GM18907 (cell line): ENCODE data around the gene PHYKPL.

Source experiments
- ATAC-seq: cut with Tn5 transposase; IDR thresholded peaks from one replicate; pipeline ENCODE4 v1.9.1; 2021; ENCODE audit warnings: mild to moderate bottlenecking, moderate library complexity; ENCODE audit not compliant: unreplicated experiment

Gene PHYKPL

DNA sequence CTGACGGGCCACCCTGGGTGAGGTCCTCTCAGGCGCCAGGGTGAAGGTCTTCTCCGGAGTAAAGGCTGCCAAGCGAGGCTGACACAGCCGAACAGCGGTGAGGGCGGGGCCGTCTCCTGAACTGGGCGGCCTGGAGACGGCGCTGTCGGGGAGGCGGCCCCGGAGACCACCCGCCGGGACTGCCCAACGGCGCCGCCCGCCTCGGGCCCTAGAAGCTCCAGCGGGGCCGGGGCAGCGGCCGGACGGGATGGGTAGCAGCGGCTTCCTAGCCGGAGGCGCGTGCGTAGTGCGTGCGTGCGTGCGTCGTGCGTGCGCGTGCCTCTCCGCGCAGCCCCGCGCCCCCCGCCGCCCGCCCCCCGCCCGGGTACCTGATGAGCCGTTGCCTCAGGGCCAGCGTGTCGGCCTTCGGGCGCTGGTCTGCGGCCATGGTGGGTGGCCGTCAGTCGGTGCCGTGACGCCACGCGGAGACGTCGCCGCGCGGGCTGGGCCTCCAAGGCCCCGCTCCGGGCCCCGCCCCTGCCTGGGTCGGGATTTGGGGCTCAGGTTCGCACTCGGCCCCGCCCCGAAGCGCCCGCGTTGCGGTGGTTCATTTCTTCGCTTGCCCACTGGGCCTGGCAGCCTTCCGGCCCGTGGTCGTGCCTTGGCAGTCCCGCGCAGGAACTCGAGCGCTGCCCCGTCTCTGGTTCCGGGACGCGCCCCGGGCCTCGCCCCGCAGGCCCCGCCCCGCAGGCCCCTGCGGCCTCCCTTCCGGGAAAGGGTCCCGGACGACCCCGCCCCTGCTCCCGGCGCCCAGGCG lies at the start of gene PHYKPL:
TSS of gene PHYKPL (minus strand) at position 679 of the 796 bp plus-strand sequence. CDS start at position 427, 252 bp downstream.
- peak; percentile 64 for ATAC-seq

DNA sequence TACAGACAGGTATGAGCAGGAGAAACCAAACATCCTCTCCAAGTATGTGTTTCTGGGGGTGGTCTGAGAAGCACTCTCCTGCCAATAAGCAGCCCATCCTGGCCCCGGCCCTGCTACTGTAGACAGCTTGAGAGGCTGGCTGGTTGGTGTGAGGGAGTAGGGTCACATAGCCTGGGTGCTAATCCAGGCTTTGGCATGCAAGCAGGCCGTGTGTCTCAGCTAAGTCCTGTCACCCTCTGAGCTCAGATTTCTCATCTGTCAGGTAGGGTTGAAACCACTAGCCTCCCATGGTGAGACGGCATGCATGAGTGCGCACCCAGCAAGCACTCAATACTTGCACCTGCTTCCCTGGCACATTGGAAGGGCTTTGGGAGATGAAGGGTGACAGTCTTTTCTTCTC lies 49.8 kb upstream of the PHYKPL start:
- ATAC-seq = no peak

DNA sequence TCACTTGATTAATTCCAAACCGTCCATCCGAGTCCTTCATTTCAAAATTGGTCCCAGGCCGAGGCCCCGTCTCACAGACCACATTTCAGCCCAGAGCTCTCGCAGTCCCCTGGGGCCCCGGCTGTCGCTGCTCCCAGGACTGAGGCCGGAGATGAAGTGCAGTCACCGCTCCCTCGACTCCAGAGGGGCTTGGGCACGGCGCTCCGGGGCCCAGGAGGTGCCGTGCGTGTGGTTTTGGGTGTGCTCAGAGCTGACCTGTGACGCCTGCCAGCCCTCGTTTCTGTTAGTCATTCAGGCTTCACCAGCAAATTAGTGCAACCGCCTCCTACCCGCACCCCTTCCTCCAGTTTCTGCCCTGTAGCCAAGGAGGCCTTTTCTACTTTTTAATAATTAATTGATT lies 48.7 kb upstream of the PHYKPL start:
- ATAC-seq = no peak

DNA sequence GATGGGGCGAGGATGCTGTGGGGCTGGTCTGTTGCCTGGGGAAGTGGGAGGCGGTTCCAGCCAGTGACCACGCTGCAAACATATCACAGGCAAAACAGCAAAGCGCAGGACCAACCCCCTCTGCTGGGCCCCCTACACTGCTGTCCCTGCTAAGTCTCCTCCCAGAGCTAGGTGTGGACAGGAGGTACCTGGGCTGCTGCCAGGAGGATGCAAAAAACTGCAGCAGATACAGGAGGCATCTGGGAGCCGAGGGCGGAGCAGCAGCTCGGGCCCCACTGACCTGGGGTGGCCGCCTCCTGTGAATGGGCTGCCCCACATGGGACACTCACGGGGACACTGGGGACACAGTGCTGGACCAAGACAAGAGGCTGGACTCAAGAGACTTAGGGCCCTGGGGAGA lies 48.0 kb upstream of the PHYKPL start:
- ATAC-seq = no peak

DNA sequence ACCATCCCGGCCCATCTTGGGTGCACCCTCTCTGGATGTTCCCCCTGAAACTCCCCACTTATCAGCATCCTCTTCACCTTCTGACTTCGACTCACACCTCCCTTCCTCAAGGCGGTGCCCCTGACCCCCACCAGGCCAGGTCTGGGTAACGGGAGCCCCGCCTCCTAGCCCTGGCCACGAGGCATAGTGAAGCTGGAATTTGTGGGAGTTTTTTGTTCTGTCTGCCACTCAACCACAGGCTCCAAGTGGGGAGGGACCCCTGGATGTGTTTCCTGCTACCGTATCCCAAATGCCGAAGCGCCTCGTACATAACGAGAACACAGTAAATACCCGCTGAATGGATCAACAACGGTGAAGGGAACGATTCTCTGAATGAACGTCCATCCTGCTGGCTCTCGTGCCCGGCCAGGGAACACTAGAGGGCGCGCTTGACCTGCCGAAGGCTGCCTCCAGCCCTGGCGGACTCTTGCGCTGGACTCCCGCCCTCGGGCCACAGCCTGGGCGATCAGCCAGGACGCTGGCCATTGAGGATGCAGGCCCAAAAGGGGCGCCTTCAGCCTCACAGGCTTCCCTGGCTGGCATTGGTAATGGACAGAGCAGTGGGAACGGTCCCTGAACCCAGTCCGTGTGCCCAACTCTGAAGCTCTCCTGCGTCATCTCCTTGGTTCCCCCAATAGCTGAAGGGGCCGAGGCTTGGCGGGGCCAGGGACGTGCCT lies 47.3 kb upstream of the PHYKPL start:
- ATAC-seq = peak; percentile 63

DNA sequence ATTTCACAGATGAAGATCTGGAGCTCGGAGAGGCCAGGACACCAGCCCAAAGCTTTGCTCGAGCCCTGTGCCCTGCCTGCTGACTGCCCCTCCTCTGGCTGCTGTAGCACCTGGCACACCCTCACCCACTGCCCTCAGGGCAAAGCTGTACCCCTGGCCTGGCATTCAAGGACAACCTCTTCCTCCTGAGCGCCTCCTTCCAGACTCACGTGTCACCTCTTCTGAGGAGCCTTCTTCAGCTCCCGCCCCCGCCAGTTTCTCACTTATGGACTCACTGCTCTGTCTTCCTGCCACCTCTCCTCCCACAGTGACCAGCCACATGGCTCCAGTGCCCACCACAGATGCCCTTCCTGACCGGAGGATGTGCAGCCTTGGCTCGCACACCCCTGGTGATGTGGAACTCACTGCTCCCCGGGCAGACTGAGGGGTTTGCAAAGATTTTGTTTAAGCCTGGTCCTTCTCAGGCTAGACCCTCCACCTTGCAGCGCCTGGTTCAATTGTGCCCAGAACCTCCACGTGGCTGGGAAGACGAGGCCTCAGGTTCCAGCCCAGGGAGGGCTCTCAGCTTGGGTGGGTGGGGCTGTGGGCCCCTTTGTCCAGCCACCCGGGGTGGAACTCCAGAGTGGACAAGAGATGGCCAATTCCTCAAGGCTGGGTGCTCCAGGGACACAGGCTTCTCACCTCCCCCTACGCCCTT lies 46.6 kb upstream of the PHYKPL start:
- no peak for ATAC-seq

DNA sequence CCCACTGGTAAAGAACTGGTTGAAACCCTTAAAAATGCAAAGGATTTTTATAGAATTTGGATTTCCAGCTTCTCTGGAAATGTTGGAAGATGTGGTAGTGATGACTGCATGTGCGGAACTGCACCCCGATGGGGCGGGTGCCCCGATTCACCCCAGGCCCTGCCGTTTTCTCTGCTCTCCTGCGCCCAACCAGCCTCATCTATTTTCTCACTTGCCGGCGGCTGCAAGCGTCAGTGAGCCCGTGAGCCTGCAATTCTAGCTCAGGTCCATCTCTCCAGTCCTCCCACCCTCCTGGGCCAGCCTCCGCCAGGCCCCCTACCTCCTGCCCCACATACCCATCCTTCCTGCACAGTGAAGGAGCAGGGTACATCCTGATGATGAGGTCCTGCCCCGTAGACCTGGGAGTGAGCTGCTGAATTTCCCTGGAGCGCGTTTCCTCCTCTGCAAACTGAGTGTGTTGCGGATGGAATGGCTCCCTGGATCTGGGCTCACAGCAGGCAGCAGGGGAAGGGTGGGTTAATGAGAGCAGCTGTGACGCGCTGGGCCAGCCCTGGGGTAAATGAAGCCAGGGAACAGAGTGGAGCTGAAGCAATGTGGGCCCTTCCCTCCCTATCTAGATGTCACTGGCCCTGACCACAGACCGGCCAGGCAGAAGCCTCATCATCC lies 45.9 kb upstream of the PHYKPL start:
- no peak for ATAC-seq

DNA sequence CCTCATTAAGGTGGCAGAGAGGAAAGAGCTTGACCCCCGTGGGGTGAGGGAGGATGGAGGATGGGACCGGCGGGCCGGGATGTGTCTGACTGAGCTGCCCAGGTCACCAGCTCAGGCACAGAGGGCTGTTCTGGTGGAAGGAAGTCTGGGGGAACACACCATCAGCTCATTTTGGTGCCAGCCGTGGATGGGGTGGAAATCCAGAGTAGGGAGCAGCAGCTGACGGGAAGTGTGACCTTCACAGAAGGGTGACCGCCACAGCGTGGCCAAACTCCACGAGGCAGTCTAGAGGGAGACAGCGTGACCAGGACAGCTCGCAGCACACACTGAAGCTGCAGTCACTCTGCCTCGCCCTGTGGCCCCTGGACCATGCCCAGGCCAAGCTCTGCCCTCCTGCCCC lies 45.3 kb upstream of the PHYKPL start:
- no peak for ATAC-seq

DNA sequence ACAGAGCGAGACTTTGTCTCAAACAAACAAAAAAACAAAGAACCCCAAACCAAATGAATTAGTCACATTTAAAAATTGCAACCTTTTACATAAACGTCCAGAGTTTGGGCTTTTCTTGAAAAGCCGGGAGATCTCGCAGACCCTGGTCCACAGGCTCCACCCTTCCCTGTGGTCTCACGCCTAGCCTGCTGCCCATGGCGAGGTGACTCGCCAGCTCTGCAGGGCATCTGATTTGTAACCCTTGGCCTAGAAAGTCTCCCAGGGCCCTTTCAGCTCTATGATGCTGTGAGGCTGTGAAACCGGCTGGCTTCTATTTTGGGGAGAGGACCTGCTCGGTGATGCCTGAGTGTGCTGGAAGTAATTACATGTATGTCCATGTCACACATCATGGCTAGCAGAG lies 44.7 kb upstream of the PHYKPL start:
- no peak for ATAC-seq

DNA sequence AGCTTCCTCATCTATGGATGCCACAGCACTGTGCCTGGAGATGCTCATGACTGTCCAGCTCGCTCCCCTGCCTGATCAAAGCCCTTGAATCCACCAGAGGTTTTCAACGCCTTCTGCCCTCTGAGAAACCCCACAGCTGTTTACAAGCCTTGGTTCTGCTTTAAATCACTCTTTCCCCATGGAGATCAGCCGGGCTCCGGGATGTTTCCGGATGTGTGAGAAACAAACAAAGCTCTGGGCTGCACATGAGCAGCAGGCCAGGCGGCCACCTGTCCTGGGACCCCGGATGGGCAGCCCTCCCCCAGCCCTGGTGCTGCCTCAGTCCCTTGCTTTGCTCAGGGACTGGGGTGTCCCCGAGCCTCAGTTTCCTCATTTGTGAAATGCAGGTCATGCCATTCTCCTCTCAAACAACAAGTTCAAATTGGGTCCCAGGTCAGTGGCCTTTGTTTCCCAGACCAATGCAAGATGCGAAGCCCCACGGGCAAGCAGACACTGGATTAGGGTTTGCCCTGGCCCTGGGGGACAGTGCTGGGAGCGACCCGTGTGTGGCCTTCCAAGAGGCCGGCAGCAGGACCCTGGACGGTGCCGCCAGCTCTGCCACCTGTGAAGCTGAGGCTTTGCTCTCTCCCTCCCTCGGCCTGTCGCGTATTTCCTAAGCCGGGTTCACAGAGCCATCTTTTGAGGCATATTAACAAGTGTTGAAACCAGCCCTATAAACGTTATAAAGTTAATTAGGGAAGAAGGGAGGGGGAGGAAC lies 42.4 kb upstream of the PHYKPL start:
- ATAC-seq = no peak

DNA sequence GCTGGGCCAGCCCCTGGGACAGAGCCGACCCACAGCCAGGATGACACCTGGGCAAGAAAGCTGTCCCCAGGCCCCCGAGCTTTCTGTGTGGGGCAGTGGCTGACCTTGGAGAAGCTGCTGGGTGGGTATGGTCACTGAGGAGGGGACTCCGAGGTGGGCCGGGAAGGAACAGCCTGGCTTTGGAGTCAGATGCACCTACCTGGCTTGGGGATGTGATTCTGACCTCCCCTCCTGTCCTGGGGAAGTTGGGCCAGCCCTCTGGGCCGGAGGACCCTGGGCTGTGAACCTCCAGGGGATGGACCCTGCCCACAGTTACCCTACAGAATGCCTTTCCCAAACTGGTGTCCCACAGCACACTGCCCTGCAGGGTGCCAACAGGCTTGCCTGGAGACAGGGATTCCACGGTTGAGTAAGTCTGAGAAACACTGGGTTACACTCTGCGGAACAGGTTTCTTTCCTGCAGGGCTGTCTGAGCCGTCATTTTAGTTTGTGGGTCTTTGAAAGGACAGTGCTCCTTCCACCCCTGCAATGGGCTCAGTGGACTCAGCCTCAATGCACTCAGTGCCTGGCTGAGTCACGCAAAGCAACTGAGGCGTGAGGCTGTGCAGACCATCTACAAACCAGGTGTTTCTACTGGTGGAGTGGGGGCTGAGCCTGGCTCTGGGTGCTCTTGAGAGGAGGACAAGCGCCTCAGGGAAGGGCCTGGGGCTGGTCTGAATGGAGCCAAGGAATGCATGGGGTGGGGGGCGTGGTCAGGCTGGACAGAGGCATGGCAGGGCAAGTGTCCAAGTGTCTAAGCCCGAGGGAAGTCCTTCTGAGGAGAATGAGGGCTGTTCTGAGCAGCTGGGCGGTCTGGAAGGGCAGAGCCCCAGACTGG lies 41.3 kb upstream of the PHYKPL start:
- no peak for ATAC-seq

DNA sequence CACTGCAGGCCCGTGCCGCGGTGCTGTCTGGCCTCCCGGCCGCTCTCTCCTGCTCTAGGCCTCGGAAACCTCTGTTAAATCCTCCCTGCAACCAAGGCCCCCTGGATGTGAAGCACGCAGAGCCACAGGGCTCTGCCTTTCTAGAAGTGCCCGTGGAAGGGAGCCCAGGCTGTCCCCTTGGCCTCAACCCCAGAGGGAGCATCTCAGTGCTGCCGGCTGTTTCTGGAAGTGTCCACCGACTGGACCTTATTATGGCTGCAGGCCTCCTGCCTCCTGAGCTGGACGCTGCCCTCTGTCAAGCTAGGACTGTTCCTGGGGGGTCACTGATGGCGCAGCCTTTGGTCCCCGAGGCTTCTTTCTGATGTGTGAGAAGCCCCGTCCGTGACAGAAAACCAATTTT lies 40.4 kb upstream of the PHYKPL start:
- ATAC-seq = no peak

DNA sequence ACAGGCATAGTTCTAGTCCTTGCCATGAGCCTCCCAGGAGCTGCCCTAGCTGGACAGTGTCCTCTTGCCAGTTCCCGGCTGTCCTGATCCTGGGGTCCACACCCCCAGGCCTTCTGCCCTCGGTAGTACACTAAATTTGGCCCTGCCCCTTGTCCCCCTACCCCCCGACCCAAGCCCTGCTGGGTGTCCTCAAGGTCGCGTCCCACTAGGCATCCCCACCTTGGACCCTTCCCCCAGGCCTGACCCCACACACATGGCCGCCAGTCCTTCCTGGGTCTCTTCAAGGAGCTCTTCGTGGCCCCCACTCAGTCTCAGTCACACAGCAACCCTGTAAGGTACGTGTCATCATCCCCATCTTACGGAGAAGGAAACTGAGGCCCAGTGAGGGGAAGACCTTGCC lies 40.0 kb upstream of the PHYKPL start:
- no peak for ATAC-seq

DNA sequence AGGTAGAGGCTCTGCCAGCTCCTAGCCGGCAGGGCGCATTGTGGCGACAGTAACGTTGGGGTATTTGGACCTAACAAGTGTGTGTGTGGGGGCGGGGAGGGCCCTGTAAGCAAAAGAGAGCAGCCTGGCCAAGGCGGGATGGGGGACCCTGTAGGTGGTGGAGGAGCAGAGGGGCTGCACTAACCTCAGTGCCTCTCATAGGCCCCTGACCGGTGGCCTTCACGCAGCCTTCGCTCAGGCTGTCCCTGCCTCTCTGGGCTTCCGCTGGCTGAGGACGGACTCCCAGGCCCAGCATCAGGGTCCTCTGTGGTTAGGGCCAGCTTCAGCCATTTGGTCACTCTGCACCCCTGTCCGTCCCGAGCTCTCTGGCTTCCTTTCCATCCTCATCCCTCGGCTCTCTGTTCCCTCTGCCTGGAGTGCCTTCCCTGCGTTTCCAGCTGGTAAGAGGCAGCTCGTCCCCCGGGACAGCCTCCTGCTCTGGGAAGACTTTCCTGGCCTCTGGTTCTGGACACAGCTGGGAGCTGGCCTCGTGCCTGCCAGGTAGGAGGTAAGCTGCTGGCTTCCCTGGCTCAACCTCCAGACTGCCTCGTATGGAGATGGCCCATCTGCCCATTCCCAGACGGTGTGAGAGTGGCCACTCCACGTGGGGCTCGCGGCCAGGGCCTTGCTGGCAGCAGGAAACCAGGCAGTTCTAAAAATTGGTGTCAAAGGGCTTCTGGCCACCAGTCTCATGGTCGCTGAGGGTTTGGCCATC lies 39.3 kb upstream of the PHYKPL start:
- no peak for ATAC-seq

DNA sequence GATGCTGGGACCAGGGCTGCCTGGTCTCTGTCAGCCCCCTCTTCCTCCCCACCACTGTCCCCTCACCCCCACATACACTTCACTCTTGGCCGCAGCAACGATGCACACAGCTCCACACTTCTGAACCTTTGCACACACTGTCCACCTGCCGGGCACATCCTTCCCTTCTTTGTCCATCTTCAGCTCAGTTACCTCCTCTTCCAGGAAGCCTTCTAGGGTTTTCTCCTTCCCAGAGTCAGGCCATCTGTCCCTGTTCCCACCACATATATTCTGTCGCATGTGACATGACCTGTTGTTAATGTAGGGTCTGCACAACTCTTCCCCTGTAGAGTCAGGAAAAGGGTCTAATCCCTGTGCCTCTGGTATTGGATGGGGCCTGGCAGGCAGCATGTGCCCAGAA lies 38.6 kb upstream of the PHYKPL start:
- ATAC-seq = no peak

DNA sequence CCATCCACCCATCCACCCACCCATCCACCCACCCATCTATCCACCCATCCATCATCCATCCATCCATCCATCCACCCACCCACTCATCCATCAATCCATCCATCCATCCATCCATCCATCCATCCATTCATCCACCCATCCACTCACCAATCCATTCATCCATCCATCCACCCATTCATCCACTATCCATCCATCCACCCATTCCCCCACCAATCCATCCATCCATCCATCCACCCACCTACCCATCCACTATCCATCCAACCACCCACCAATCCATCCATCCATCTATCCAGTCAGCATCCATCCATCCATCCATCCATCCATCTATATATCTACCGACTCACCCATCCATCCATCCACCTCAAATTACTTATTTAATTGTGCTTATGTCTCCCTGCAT lies 36.9 kb upstream of the PHYKPL start:
- no peak for ATAC-seq

DNA sequence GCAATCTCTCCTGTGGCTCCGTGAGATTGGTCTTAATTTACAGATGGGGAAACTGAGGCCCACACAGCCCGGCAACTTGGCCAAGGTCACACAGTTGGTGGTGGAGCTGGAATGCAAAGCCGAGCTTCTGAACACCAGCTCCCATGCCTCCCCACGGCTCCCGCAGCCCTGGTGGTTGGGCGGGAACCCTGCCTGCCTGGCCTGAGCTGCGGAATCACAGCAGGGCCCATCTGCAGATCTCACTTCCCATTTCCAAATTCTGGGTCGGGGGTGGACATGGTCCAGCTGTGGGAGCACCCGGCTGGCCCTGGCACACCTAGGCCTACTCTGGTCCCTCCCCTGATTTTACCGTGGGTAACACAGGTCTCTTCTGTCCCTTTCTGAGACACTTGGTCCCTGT lies 35.3 kb upstream of the PHYKPL start:
- no peak for ATAC-seq

DNA sequence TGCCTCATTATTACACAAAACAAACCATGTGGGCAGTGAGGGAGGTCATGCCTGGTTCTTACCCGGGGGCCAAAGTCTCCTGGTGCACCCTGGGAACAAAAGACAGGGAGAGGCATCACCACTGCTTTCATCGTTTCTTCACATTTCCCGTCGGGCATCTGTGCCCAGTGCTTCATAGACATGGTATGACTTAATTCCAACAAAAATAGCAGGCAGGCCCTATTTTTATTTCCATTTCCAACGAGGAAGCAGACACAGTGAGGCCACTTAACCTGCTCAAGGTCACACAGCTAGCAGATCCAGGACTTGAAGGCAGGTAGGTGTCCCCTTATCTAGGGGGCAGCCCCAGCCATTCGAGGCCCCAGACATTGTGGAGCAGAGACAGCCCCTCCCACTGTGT lies 34.6 kb upstream of the PHYKPL start:
- no peak for ATAC-seq

DNA sequence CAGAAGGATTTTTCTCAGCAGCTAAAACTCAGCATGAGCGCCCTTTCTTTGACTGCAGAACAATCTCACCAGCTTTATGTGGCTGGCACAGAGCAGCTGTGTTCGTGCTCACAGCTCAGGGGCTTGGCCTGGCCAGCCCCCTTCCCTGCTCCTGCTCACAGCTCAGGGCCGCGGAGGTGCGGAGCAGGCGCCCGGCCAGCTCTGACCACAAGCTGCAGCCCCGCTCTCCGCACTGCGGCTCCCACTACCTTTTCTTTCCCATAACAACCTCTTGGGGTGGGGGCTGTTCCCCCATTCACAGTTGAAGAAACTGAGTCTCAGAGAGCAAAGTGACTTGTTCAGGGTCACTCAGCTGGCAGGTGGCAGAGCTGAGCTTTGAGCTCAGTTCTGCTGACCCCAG lies 34.0 kb upstream of the PHYKPL start:
- ATAC-seq = no peak
